CD4-positive, alpha-beta T cell treated with Interleukin-2 at 100 ng/mL for 4 hours (primary cell): ENCODE data around the gene SLC12A4.
"Not testable (repeated sequence)": the region's sequence is repeated elsewhere in the genome, so short reads cannot be mapped to it uniquely, and the experiment has no call there.

Experiments
- DNase-seq: peaks from one replicate; pipeline ENCODE4 v3.0.0-alpha.2; 2020; ENCODE audit warnings: low spot score

The SLC12A4 gene

GRCh38 chr16:67968400-67969253 lies at the start of gene SLC12A4:
TSS of gene SLC12A4 (minus strand) at chr16:67968637. CDS start at chr16:67968553, 84 bp downstream.
- DNase-seq: peak; percentile 82

GRCh38 chr16:68015681-68016080 lies 47.2 kb upstream of the SLC12A4 start, which contains the start of gene DPEP2NB:
TSS of gene DPEP2NB (minus strand) at chr16:68015911. CDS start at chr16:68015770, 141 bp downstream.
- no peak for DNase-seq

GRCh38 chr16:68013440-68013839 lies 45.0 kb upstream of the SLC12A4 start:
- no peak for DNase-seq

- DNase-seq: not testable (repeated sequence)
Observed at GRCh38 chr16:68009872-68010271, 41.4 kb upstream of the SLC12A4 start.

- DNase-seq: no peak
Observed at GRCh38 chr16:68009157-68009735, 40.8 kb upstream of the SLC12A4 start.

GRCh38 chr16:68005786-68006286 lies 37.4 kb upstream of the SLC12A4 start:
- peak; percentile 75 for DNase-seq

- no peak for DNase-seq
Observed at GRCh38 chr16:68005211-68005610, 36.8 kb upstream of the SLC12A4 start.

GRCh38 chr16:68003031-68003430 lies 34.6 kb upstream of the SLC12A4 start:
- no peak for DNase-seq

- DNase-seq: no peak
Observed at GRCh38 chr16:68000450-68000849, 32.0 kb upstream of the SLC12A4 start.

GRCh38 chr16:67999985-68000384 lies 31.5 kb upstream of the SLC12A4 start:
- no peak for DNase-seq

- DNase-seq: peak; percentile 65
Observed at GRCh38 chr16:67998779-67999688, 30.6 kb upstream of the SLC12A4 start, which contains the start of gene DPEP2. TSS of gene DPEP2 (minus strand) at chr16:67999484. CDS start at chr16:67993212, 6,272 bp downstream.

- DNase-seq: not testable (repeated sequence)
Observed at GRCh38 chr16:67998231-67998778, 29.9 kb upstream of the SLC12A4 start.

- DNase-seq: no peak
Observed at GRCh38 chr16:67996666-67997065, 28.2 kb upstream of the SLC12A4 start.

GRCh38 chr16:67995423-67995822 lies 27.0 kb upstream of the SLC12A4 start:
- DNase-seq: peak; percentile 52

- not testable (repeated sequence) for DNase-seq
Observed at GRCh38 chr16:67994040-67994408, 25.6 kb upstream of the SLC12A4 start.

- peak; percentile 84 for DNase-seq
Observed at GRCh38 chr16:67993207-67994039, 25.0 kb upstream of the SLC12A4 start.

- DNase-seq: no peak
Observed at GRCh38 chr16:67992661-67993206, 24.3 kb upstream of the SLC12A4 start.

GRCh38 chr16:67990018-67990386 lies 21.6 kb upstream of the SLC12A4 start:
- no peak for DNase-seq

- DNase-seq: no peak
Observed at GRCh38 chr16:67989322-67990017, 21.0 kb upstream of the SLC12A4 start.

- no peak for DNase-seq
Observed at GRCh38 chr16:67988675-67989074, 20.2 kb upstream of the SLC12A4 start.
